Activated CD4-positive, alpha-beta T cell treated with anti-CD3 and anti-CD28 coated beads, Interleukin-10, Interleukin-2, amounts not matched to agents 100 ng/mL and 50 ng/mL, durations not matched to agents 16 hours and 8 hours (primary cell): ENCODE results near the gene LGR4.
A peak's percentile ranks its signal among the peaks of the same experiment; 100 is the strongest.
"Not testable (repeated sequence)": the region's sequence is repeated elsewhere in the genome, so short reads cannot be mapped to it uniquely, and the experiment has no call there.

Experiments
- DNase-seq: peaks from one replicate; pipeline ENCODE4 v3.0.0-alpha.2; 2020

The LGR4 gene

DNA sequence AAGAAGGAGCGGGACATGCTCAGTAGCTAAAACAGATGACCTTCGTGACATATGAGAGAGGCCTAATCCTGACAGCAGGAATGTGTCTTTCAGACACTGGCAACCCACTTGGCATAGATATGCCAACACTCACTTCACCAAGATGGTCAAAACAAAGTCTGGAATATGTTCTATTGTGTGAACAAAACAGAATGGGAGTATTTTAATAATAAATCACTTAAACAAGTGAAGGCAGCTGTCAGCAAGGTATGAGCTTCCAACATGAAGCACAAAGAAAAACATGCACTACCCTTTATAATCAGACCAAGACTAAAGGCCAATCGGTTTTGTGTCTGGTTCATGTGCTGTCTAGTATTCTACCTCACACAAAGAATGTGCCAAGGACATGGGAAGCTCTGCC lies 132.6 kb downstream of the LGR4 start:
- no peak for DNase-seq

DNA sequence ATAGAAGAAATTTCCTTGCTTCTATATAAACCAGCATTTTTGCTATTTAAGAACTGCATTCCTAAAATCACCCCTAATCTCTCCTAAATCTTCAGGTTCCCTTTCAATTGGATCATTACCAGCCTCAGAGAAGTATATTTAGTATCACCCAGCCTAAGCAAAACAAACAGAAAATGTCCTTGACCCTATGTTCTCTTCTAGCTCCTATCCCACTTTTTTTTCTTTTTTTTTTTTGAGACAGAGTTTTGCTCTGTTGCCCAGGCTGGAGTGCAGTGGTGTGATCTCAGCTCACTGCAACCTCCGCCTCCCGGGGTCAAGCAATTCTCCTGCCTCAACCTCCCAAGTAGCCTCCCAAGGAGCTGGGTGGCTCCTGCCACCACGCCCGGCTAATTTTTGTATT lies 137.8 kb downstream of the LGR4 start:
- not testable (repeated sequence) for DNase-seq

DNA sequence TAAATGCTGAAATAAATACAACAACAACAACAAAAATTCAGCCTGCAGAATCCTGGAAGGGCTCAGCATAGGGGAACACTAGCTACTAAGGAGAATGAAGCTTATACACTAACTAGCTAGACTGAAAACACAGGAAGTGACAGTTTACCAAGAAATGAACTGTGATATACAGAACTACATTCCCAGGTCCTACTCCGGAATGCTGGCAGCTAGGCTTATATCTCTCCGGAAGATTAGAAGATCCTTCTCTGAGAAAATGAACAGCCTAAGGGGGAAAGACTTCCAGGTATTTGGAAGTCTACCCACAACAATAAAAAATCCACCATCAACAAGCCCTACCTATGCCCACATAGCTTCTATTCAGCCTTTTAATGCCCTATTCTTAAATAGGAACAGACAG lies 140.6 kb downstream of the LGR4 start:
- no peak for DNase-seq

DNA sequence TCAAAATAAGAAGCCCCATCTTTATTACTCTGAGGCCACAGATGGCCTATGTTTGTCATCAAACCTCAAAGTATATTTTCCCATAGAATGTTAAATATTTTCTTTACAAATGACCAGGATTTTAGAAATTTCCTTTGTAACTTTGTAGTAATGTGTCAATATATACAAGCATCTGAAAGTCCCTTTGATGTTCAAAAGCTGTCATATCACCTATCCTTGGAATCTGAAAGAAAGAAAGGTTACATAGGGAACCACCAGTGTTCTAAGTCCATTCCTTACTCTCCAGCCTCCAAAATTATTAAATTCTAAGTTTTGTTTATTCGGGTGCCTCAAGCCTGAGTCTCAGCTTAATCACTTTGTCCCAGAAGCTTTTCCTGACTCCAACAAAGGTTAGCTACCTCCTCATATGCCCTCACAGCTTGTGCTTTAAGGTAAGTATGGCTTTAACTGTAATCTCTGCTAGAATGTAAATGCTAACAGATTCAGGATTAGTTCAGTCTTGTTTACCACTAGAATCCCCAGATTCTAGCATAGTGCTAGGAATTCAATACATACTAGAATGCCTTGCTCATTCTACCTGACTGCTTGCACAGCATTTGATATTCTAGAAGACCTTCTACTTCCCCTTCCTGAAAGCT lies 141.8 kb downstream of the LGR4 start:
- no peak for DNase-seq

DNA sequence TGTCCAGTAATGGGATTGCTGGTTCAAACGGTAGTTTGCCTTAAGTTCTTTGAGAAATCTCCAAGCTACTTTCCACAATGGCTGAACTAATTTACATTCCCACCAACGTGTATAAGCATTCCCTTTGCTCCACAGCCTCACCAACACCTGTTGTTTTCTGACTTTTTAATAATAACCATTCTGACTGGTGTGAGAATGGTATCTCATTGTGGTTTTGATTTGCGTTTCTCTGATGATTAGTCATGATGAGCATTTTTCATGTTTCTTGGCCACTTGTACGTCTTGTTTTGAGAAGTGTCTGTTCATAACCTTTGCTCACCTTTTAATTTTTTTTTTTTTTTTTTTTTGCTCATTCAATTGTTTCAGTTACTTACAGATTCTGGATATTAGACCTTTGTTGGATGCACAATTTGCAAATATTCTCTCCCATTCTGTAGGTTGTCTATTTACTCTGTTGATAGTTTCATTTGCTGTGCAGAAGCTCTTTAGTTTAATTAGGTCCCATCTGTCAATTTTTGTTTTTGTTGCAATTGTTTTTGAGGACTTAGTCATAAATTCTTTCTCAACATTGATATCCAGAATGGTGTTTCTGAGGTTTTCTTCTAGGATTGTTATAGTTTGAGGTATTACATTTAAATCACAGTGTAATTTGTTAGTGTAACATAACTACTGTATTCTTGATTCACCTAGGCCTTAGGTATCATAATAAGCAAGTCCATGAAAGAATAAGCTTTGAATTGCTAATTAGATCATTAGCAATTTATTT lies 142.5 kb downstream of the LGR4 start:
- DNase-seq = peak; percentile 24

DNA sequence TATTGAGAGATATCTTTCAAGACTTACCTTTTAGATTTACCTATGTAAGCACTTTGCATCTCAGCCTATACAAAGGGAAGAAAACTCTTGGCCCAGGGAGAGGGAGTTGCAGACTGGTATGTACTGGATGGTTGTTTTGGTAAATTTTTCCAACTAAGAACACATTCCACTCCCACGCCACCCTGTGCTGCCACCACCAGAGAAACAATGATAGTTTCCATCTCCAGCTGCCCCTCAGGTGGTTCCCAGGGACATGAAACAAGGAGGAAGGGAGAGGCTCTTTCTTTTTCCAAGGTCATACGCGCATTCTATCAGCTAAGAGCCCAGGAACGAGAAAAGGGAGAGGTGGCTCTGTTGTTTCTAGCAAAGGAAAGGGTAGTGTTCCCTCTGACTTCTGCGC lies 144.0 kb downstream of the LGR4 start:
- no peak for DNase-seq

DNA sequence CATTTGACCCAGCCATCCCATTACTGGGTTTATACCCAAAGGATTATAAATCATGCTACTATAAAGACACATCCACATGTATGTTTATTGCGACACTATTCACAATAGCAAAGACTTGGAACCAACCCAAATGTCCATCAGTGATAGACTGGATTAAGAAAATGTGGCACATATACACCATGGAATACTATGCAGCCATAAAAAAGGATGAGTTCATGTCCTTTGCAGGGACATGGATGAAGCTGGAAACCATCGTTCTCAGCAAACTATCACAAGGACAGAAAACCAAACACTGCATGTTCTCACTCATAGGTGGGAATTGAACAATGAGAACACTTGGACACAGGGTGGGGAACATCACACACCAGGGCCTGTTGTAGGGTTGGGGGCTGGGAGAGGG lies 145.5 kb downstream of the LGR4 start:
- not testable (repeated sequence) for DNase-seq

DNA sequence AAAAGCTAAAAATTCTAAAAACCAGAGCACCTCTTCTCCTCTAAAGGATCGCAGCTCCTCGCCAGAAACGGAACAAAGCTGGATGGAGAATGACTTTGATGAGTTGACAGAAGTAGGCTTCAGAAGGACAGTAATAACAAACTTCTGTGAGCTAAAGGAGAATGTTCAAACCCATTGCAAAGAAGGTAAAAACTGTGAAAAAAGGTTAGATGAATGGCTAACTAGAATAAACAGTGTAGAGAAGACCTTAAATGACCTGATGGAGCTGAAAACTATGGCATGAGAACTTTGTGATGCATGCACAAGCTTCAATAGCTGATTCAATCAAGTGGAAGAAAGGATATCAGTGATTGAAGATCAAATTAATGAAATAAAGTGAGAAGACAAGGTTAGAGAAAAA lies 150.4 kb downstream of the LGR4 start:
- DNase-seq = not testable (repeated sequence)

DNA sequence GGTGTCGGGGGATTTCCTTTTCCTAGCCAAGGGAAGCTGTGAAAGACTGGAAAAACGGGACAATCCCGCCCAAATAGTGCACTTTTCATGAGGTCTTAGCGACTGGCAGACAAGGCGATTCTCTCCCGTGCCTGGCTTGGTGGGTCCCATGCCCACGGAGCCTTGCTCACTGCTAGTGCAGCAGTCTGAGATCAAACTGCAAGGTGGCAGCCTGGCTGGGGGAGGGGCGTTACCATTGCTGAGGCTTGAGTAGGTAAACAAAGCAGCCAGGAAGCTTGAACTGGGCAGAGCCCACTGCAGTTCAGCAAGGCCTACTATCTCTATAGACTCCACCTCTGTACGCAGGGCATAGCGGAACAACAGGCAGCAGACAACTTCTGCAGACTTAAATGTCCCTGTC lies 151.2 kb downstream of the LGR4 start:
- DNase-seq = not testable (repeated sequence)

DNA sequence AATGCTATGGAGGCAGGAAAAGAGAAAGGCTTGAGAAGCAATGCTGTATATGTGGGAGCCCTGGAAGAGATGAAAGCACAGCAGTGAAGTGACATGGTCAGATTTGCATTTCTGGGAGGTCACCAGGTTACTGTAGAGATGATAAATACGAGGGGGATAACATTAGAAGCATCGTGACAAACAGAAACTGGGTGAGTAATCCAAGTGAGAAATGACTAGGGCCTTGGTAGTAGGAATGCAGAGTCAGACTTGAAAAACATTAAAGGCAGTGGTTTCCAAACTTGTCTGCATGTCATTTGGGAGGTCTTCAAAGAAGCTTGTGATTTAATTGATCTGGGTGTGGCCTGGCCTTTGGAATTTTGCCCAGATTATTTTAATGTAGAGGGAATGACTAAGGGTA lies 153.5 kb downstream of the LGR4 start:
- DNase-seq = peak; percentile 83

DNA sequence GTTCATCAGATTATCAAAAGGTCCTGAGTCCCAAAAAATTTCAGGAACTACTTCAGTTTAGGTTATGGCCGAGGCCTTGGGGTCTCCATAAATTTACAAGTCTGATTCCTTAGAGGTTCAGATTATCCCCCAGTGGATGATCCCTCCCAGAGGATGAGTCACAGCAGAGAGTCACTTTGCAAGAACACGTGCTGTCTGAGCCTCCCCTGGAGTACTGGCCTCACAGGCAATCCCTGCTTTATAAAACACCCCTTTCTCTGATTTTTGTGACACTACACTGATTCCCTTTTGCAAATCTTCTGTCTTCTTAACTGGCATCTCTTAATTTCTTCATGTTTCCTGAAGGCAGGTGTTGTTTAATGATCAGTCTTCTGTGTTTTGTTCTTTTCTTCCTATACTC lies 154.8 kb downstream of the LGR4 start:
- DNase-seq = peak; percentile 3
